HAP-1 (cell line): ENCODE measurements around the gene CNTN6.
A peak's percentile ranks its signal among the peaks of the same experiment; 100 is the strongest.

ENCODE experiments used
- DNase-seq, 2 experiments: peaks; one replicate each; pipeline ENCODE4 v3.0.0-alpha.2; 2016 to 2020; ENCODE audit warnings: low spot score in 2 of 2
- H3K27me3 ChIP-seq: fragments of 250-450 bp; sonication (Bioruptor Pico); 2 replicates; pipeline ENCODE4 v1.5.1; 2020; ENCODE audit warnings: low read depth, mild to moderate bottlenecking, moderate library complexity
- H3K36me3 ChIP-seq: fragments of 250-450 bp; sonication (Bioruptor Pico); replicated peaks from 2 replicates; pipeline ENCODE4 v1.5.1; 2020; ENCODE audit warnings: mild to moderate bottlenecking
- H3K4me1 ChIP-seq: fragments of 250-450 bp; sonication (Bioruptor Pico); 2 replicates; pipeline ENCODE4 v1.5.1; 2020; ENCODE audit warnings: mild to moderate bottlenecking
- H3K4me3 ChIP-seq: fragments of 250-450 bp; sonication (Bioruptor Pico); 2 replicates; pipeline ENCODE4 v1.5.1; 2020; ENCODE audit warnings: mild to moderate bottlenecking, moderate library complexity
- H3K9me3 ChIP-seq: fragments of 250-450 bp; sonication (Bioruptor Pico); 2 replicates; pipeline ENCODE4 v1.5.1; 2020; ENCODE audit warnings: mild to moderate bottlenecking, moderate library complexity
- in situ Hi-C: fragments of 300-500 bp; cut with MboI; formaldehyde crosslinking; loops from 3 replicates; pipeline ENCODE4 v1.14.3; 2020; ENCODE audit warnings: low sequenced_read_pairs, inconsistent platforms, mixed read lengths

CNTN6 gene

DNA sequence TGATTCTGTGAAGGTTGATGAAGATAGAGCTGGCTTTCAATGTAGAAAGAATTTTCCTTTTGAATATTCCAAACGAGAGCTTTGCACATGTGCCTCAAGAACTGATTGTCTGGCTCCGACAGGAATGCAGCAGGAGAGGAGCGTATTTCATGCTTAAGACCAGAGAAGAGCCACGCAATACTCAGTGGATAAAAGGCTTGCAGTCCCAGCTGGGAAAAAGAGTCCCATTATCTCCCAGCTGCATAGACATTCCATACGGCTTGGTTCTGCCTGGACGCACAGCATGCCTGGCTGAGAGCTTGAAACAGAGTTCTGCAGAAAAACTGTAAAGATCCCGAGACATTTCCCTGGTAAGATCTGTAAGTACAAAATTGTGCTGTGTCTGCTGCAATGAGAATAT is at the start of gene CNTN6:
TSS of gene CNTN6 (plus strand) at position 254 of the 400 bp plus-strand sequence. CDS start 54,985 bp downstream, outside the sequence.
- Histone ChIP-seq H3K4me3 (no peak within 1 kb of the TSS), H3K27me3 (0 out of 2 replicates have a peak, but pooled peaks cover 3% of the 10 kb centered on the region), H3K36me3 (no peaks in the 10 kb centered on the region), H3K4me1 (no peaks in the 10 kb centered on the region), H3K9me3 (no peaks in the 10 kb centered on the region)
- in situ Hi-C loops, result loop anchor here (25.0 kb wide), 1 partner anchor 895 kb away; no protein-coding TSS in a partner anchor
- DNase-seq, result peak in 1 of 2 experiments; percentile 14

DNA sequence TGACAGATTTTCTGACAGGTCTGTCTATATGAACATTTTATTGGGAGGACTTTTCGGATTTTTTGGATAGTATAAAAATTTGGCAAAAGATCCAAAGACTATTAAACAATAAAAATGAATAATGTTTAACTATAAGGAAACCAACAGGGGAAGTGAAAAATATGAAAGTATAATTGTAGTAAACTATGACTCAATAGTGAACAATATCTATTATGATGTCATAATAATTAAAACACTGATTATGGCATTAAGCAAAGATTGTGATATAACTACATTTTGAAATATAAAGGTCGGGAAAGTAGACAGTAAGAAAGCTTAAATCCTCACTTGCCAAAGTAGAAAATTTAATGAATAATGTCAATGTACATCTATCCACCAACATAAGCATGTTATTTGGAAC is 44.3 kb upstream of the CNTN6 start:
- Histone ChIP-seq H3K36me3 (no peaks in the 10 kb centered on the region), H3K4me1 (no peaks in the 10 kb centered on the region), H3K4me3 (no peak overlapping the region), H3K9me3 (no peaks in the 10 kb centered on the region), H3K27me3 (peaks cover 2% of the 10 kb centered on the region; the same call in 1 of the 2 replicates)
- DNase-seq, result no peak
- in situ Hi-C loops, result no loop called here

DNA sequence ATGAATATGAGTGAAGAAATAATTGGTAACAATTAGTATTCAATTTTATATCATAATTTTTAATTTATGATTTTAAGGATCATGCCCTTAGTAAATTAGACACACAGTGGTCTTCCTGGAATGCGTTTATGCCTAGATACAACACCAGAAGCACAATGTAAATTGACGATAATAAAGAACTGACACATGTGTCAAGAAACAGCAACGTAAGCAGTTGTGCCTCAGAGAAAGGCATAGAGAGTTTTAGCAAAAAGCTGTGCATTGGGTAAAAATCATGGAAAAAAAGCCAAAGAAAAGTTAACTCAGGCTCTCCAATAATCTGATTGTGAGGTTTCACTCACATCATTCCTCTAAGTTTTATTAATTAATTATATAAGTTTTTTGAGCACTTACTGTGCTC is 37.0 kb upstream of the CNTN6 start:
- in situ Hi-C loops, result no loop called here
- no peaks in the 10 kb centered on the region for H3K4me1 ChIP-seq
- 0 out of 2 replicates have a peak, but pooled peaks cover 2% of the 10 kb centered on the region for H3K27me3 ChIP-seq
- H3K4me3 ChIP-seq, result no peak overlapping the region
- H3K36me3 ChIP-seq, result no peaks in the 10 kb centered on the region
- no peaks in the 10 kb centered on the region for H3K9me3 ChIP-seq
- DNase-seq, result no peak

DNA sequence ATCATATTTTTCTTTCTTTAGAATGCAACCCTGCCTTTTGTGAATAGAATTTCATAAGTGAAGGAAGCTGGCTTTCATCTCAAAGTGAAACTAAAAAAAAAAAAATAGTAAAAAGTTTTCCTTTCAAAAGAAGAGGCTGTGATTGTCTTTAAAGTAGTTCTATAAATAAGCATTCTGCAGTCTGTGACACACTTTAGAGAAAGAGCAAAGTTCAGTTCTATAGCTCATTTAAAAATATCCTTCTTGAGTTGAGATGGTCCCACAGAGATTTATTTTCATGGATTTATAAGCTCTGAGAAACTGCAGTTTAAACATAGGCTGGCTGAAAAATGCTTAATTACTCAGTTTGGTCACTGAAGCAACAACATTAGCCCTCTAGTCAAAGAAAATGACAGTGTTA is 36.1 kb upstream of the CNTN6 start:
- no peaks in the 10 kb centered on the region for H3K4me1 ChIP-seq
- in situ Hi-C loops, result no loop called here
- no peak for DNase-seq
- H3K9me3 ChIP-seq, result no peaks in the 10 kb centered on the region
- no peaks in the 10 kb centered on the region for H3K36me3 ChIP-seq
- H3K4me3 ChIP-seq, result no peak overlapping the region
- H3K27me3 ChIP-seq, result 0 out of 2 replicates have a peak, but pooled peaks cover 2% of the 10 kb centered on the region

DNA sequence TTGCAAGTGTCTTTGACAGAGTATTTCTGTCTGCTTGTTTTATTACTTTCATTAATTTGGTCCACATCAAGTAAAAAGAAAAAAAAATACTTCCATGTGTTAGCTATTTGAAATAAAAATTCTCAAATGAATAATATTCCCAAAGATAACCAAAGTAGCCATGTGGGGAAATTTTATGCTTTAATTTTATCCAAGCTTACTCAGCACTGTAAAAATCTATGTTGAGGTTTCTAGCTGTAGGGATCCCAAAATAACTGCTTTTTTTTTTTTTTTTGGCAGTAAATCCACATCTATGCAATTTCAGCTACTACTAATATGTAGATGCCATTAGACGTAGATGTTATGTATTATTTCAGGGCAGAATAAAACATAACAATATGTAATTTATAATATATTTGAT is 35.4 kb upstream of the CNTN6 start:
- DNase-seq, result no peak
- no peaks in the 10 kb centered on the region for H3K4me1 ChIP-seq
- no peaks in the 10 kb centered on the region for H3K27me3 ChIP-seq
- no peaks in the 10 kb centered on the region for H3K9me3 ChIP-seq
- no peaks in the 10 kb centered on the region for H3K36me3 ChIP-seq
- no peak overlapping the region for H3K4me3 ChIP-seq
- in situ Hi-C loops, result no loop called here

DNA sequence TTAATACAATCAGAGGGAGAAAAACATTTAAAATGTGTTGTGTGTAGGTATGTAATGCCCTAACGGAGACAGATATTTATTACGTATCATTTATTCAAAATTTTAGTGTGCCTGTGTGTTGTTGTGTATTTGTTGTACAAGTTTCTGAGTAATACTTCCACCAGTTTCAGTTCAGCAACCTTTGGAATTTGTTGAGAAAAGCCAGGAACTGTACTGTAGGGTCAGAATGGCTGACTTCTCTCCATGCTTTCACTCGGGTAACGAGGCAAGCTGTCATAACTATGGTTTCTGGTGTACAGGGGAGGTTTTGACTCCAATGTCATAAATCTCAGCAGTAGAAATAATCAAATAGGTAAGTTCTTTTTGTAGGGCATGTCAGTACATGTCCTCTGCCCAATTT is 23.8 kb upstream of the CNTN6 start:
- Histone ChIP-seq H3K4me1 (no peaks in the 10 kb centered on the region), H3K27me3 (no peaks in the 10 kb centered on the region), H3K36me3 (no peaks in the 10 kb centered on the region), H3K9me3 (no peaks in the 10 kb centered on the region), H3K4me3 (no peak overlapping the region)
- DNase-seq, result no peak
- in situ Hi-C loops, result no loop called here

DNA sequence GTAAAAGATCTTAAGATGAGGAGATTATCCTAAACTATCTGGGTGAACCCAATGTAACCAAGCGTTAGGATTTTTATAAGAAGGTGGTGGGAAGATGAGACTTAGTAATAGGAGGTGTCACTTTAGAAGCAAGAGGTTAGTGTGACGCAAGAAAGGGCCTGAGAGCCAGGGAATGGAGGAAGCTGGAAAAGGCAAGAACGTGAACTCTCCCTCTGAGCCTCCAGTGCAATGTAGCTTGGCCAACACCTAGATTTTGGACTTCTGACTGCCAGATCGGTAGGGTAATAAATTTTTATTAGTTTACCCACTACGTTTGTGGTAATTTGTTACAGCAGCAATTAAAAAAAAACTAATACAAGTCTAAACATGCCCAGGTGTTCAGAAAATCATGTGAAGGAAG is 20.8 kb upstream of the CNTN6 start:
- DNase-seq, result no peak
- no peaks in the 10 kb centered on the region for H3K27me3 ChIP-seq
- in situ Hi-C loops, result no loop called here

DNA sequence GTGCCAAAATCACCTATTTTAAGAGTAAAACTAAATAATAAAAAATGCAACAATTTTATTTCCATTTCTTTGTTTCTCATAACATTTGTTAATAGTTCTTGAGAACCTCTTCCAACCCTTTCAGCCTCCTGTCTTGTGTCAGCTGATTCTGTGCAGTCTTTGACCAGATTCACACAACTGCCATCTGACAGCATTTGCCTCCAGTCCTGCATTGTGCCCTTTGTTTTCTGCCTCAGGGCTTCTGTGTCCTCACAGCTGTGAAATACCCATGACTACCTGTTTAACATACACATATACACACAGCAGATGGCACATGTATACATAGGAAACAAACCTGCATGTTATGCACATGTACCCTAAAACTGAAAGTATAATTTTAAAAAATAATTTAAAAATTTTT is 13.2 kb upstream of the CNTN6 start:
- no peak overlapping the region for H3K4me3 ChIP-seq
- DNase-seq, result no peak
- H3K4me1 ChIP-seq, result no peaks in the 10 kb centered on the region
- no peaks in the 10 kb centered on the region for H3K27me3 ChIP-seq
- H3K9me3 ChIP-seq, result no peaks in the 10 kb centered on the region
- in situ Hi-C loops, result loop anchor here (25.0 kb wide), 1 partner anchor 908 kb away; no protein-coding TSS in a partner anchor
- H3K36me3 ChIP-seq, result no peaks in the 10 kb centered on the region

More for the DNA sequence above, 20.8 kb upstream of the CNTN6 start:
- H3K9me3 ChIP-seq, result no peaks in the 10 kb centered on the region
- no peaks in the 10 kb centered on the region for H3K36me3 ChIP-seq
- H3K4me3 ChIP-seq, result no peak overlapping the region
- no peaks in the 10 kb centered on the region for H3K4me1 ChIP-seq

DNA sequence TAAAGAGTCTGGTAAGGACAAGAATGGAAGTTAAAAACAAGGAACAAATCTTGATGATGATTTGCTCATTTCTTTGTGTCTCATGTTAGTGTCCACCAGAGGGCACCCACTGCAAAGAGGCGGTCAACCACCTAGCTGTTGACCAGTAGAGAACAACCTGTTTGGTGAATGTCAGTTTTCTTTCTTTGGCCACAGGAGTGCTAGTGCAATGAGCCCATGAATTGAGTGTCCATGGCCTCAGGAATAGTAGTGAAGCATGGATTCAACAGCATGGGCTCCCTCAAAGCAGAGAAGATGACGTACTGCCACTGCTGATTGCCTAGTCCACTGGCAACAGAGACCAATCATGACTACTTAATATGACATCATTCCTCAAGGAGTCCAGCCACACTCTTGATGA is 10.7 kb upstream of the CNTN6 start:
- Histone ChIP-seq H3K27me3 (no peaks in the 10 kb centered on the region; the same call in 1 of the 2 replicates), H3K9me3 (no peaks in the 10 kb centered on the region), H3K4me3 (no peak overlapping the region), H3K36me3 (no peaks in the 10 kb centered on the region), H3K4me1 (no peaks in the 10 kb centered on the region)
- in situ Hi-C loops, result loop anchor here (25.0 kb wide), 1 partner anchor 905 kb away; no protein-coding TSS in a partner anchor
- peak; percentile 61 to 72 for DNase-seq

DNA sequence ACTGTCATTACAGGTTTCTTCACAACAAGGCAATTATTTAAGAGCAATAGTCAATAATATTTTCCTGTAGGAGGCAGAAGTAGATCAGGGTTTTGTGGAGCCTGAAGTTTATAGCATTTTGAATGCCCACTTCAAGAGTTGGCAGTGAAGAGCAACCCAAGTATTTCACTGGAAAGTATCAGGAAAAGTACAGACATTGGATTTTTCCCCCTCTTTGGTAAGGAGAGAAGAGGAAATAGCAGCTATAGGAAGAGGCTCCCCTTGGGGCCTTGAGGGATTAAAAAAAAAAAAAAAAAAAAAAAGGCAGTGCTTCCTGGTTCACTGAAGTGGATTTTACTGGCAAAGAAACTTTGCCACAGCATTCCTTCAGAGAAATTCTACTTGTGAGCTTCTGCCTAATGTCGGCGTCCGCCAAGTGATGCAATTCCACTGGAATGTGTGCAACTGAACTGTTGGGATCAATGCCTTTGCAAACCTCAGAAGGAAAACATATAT is 5.7 kb upstream of the CNTN6 start:
- Histone ChIP-seq H3K36me3 (no peaks in the 10 kb centered on the region), H3K27me3 (peaks cover 3% of the 10 kb centered on the region; the same call in 1 of the 2 replicates), H3K9me3 (no peaks in the 10 kb centered on the region), H3K4me3 (no peak overlapping the region), H3K4me1 (no peaks in the 10 kb centered on the region)
- in situ Hi-C loops, result loop anchor here (25.0 kb wide), 1 partner anchor 900 kb away; no protein-coding TSS in a partner anchor
- peak in 1 of 2 experiments; percentile 37 for DNase-seq

DNA sequence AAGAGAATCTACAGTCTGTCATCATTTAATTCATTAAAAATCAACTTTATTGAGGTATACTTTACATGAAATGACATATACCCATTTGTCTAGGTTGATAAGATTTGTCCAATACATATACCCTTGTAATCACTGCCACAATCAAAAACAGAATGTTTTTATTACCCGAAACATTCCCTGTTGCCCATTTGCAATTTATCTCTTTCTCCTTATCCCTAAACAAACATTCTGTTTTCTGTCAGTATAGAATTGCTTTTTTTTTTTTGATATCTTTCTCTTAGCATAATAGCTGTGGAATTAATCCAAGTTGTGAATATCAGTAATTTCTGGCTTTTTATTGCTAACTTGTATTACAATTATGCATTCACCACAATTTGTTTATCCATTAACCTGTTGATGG is 4.3 kb upstream of the CNTN6 start:
- Histone ChIP-seq H3K36me3 (no peaks in the 10 kb centered on the region), H3K4me1 (no peaks in the 10 kb centered on the region), H3K27me3 (peaks cover 3% of the 10 kb centered on the region; the same call in 1 of the 2 replicates), H3K4me3 (no peak overlapping the region), H3K9me3 (no peaks in the 10 kb centered on the region)
- in situ Hi-C loops, result loop anchor here (25.0 kb wide), 1 partner anchor 899 kb away; no protein-coding TSS in a partner anchor
- DNase-seq, result no peak

DNA sequence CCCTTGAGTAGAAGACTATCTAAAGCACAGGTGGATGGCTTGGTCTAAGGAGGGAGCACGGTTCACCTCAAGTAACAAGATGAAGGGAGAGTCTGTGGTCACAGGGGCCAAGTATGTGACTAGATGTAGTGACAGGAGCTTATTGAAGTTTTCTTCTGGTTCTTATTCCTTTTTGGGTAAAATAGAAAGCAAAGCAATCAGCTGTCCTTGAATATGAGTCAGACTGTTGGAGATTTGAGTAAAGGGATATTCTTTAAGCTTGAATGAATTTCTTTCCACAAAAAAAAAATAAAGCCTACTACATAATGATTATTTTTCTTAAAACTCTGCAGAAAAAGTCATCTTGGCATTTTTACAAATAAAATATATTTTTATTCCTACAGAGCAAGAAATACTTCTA is 1.5 kb upstream of the CNTN6 start:
- no peaks in the 10 kb centered on the region for H3K36me3 ChIP-seq
- in situ Hi-C loops, result loop anchor here (25.0 kb wide), 1 partner anchor 896 kb away; no protein-coding TSS in a partner anchor
- no peak for DNase-seq
- H3K4me3 ChIP-seq, result no peak overlapping the region
- peaks cover 3% of the 10 kb centered on the region; the same call in 1 of the 2 replicates for H3K27me3 ChIP-seq
- H3K4me1 ChIP-seq, result no peaks in the 10 kb centered on the region
- H3K9me3 ChIP-seq, result no peaks in the 10 kb centered on the region

DNA sequence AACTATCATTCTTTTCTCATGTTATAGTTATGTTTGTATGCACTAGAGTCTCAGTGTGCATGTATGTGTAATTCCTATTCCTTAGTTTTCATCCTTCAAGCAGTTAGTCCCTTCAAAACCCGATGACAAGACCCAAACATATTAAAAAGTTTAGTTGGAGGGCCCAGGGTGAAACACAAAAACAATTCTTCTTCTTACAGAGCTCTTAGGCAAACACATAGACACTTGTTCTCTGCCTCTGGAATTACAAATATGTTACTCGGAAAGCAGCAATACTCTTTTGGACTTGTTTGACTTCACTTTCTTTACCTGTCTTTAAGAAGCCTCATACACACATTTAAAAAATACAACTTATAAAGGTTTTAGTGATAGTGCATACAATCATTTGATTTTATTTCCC is 763 bp upstream of the CNTN6 start:
- H3K4me1 ChIP-seq, result no peaks in the 10 kb centered on the region
- 0 out of 2 replicates have a peak, but pooled peaks cover 3% of the 10 kb centered on the region for H3K27me3 ChIP-seq
- no peaks in the 10 kb centered on the region for H3K9me3 ChIP-seq
- no peak for DNase-seq
- in situ Hi-C loops, result loop anchor here (25.0 kb wide), 1 partner anchor 895 kb away; no protein-coding TSS in a partner anchor
- H3K4me3 ChIP-seq, result no peak overlapping the region
- H3K36me3 ChIP-seq, result no peaks in the 10 kb centered on the region

DNA sequence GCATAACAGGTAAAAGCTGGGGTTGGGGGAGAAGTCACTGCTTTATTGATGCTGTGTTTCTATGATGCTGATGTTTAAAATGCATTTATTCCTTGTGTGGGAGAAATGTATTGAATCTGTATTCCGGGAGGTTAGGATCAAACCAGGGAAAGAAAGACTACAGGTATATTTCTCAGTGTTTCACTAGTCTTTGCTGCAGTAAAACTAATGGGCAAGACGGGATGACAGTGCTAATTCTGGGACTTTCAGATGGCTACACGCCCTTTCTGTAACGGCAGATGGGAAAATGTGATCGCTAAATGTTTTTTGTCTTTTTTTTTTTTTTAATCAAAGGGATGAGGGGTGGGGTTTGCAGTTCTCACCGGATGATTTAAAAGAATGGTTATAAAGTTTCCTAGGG is 393 bp downstream of the CNTN6 start:
- in situ Hi-C loops, result loop anchor here (25.0 kb wide), 1 partner anchor 894 kb away; no protein-coding TSS in a partner anchor
- H3K4me1 ChIP-seq, result no peaks in the 10 kb centered on the region
- H3K27me3 ChIP-seq, result 0 out of 2 replicates have a peak, but pooled peaks cover 3% of the 10 kb centered on the region
- no peak overlapping the region for H3K4me3 ChIP-seq
- H3K9me3 ChIP-seq, result no peaks in the 10 kb centered on the region
- no peak for DNase-seq
- no peaks in the 10 kb centered on the region for H3K36me3 ChIP-seq
